Naive thymus-derived CD8-positive, alpha-beta T cell (primary cell): ENCODE results near the gene ZIM2. TPM values are rescaled to one million over a fixed set of nuclear protein-coding genes. Genes with fewer than 3 reads are reported as not detected.

Experiments used
- polyA plus RNA-seq, 3 donors: library from polyadenylated mRNA; unstranded; fragments of 300-500 nt; fragmentation: Illumina TruSeq; gene quantifications; one replicate each; pipeline ENCODE4 v1.2.3, GENCODE V29; 2021
- total RNA-seq, 8 experiments: library from RNA in 2 of 8; stranded (reverse) in 2 of 8; gene quantifications; one replicate each; pipeline ENCODE4 v1.2.3 and lab custom pipeline; 2021 to 2026

Gene ZIM2
- total and polyA plus RNA-seq, 5 experiments from 2014 or later: not detected

Other genes with a start within 250 kb of the ZIM2 start
- gene ZNF71, start 245.4 kb downstream of the ZIM2 start, total RNA-seq: 1 to 10 TPM; 7.9 to 9.3 TPM
- gene ZNF71, start 245.4 kb downstream of the ZIM2 start, polyA plus RNA-seq: 1 to 10 TPM; 6.3 to 9.8 (median 6.9) TPM
- not detected for gene SMIM17, start 197.6 kb downstream of the ZIM2 start, total RNA-seq
- gene SMIM17, start 197.6 kb downstream of the ZIM2 start, polyA plus RNA-seq: under 1 TPM in 1 of 3 donors, not detected in 2; 0.21 TPM
- gene ZNF835, start 169.0 kb downstream of the ZIM2 start, total RNA-seq: 1 to 10 TPM; 6.9 to 7.3 TPM
- 1 to 10 TPM in 2 of 3 donors, under 1 TPM in 1; 0.23 to 6.8 (median 2.3) TPM for gene ZNF835, start 169.0 kb downstream of the ZIM2 start, polyA plus RNA-seq
- under 1 TPM; 0.57 to 0.60 TPM for gene PEG3, start within 50 bp of the ZIM2 start, total RNA-seq
- gene PEG3, start within 50 bp of the ZIM2 start, polyA plus RNA-seq: not detected